ENCODE results near the gene CD300LF. TPM values are rescaled to one million over a fixed set of nuclear protein-coding genes. Genes with fewer than 3 reads are reported as not detected.

The CD300LF gene
- polyA plus RNA-seq, 1 donor (not counting 4 experiments of a cell fraction or from before 2014, with no cell fraction given): not detected

DNA sequence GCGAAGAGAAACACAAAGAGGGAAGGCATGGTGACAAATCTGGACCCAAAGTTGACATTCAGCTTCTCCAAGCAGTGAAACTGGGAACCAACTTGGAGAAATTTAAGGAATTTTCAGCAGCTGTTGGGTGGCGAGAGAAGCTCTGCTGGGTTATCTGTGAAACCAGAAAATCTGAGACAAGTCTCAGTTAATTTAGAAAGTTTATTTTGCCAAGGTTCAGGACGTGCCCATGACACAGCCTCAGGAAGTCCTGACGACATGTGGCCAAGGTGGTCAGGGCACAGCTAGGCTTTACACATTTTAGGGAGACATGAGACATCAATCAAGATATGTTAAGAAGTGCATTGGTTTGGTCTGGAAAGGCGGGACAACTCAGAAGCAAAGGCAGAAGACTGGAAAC is 11.2 kb upstream of the CD300LF start:
- H3K79me2 ChIP-seq (ENCODE audit: control insufficient read depth, insufficient read depth, low read length): no peaks in the 10 kb centered on the region
- FAIRE-seq (no peak), DNase-seq (ENCODE audit: low read depth, low spot score) (no peak)
- TF ChIP-seq CTCF (optimal IDR thresholded peaks at IDR 0.05 in 1 of 3, IDR thresholded peaks at IDR 0.05 in 1 of 3, conservative IDR thresholded peaks at IDR 0.05 in 1 of 3; ENCODE audit: extremely low read depth in 1 of 3, insufficient read depth in 2 of 3, low read length in 3 of 3) (no peak), EZH2 (IDR thresholded peaks at IDR 0.05; ENCODE audit: low read length) (no peak)
- H3K4me1 ChIP-seq (ENCODE audit: control insufficient read depth, extremely low read depth, insufficient read depth, low read length): no peaks in the 10 kb centered on the region
- H3K36me3 ChIP-seq (ENCODE audit: control insufficient read depth in 2 of 2, extremely low read depth in 1 of 2, insufficient read depth in 2 of 2, low read length in 2 of 2): no peaks in the 10 kb centered on the region
- dilution Hi-C loops (cut with MboI; ENCODE audit: extremely low pct_ligation_motif_present, low sequenced_read_pairs): no loop called here
- no peaks in the 10 kb centered on the region for H3K9me1 ChIP-seq (ENCODE audit: control insufficient read depth, extremely low read depth, insufficient read depth, low read length)
- H3K4me3 ChIP-seq (ENCODE audit: control insufficient read depth in 2 of 3, extremely low read depth in 1 of 3, insufficient read depth in 2 of 3, low read depth in 1 of 3, low read length in 3 of 3): no peak overlapping the region
- H3K27me3 ChIP-seq (ENCODE audit: control insufficient read depth, extremely low read depth, insufficient read depth, low read length): no peaks in the 10 kb centered on the region
- no peak overlapping the region for H3K4me2 ChIP-seq (ENCODE audit: control insufficient read depth, extremely low read depth, insufficient read depth, low read depth, low read length)
- no peak overlapping the region for H3K27ac ChIP-seq (ENCODE audit: control insufficient read depth, insufficient read depth, low read length)
- no peaks in the 10 kb centered on the region for H4K20me1 ChIP-seq (ENCODE audit: control insufficient read depth, extremely low read depth, insufficient read depth, low read length)
- H3K9ac ChIP-seq (ENCODE audit: control insufficient read depth, extremely low read depth, insufficient read depth, low read length): no peak overlapping the region
- no peak overlapping the region for H2AFZ ChIP-seq (ENCODE audit: control insufficient read depth, low read length)
- H3K9me3 ChIP-seq (ENCODE audit: control insufficient read depth, low read depth, low read length): no peaks in the 10 kb centered on the region

DNA sequence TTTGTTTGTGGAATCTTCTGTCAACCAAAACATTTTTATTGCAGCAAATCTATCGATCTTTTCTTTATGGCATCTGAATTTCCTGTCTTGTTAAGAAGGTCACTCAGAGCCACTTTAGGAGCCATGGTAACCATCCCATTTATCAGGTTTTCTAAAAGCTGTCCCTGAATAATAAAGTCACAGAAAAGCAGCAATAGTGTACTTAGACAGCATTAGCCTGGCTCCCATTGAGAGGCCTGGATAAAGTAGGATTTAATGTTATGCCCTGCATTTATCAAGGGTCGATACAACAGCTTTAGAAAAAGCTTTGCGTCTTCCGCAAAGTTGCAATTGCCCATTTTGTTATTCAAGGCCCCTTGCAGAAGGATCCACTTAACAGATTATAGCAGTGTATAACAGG is 10.1 kb upstream of the CD300LF start:
- dilution Hi-C loops (cut with MboI; ENCODE audit: extremely low pct_ligation_motif_present, low sequenced_read_pairs): no loop called here
- Histone ChIP-seq H3K4me2 (ENCODE audit: control insufficient read depth, extremely low read depth, insufficient read depth, low read depth, low read length) (no peak overlapping the region), H3K27ac (ENCODE audit: control insufficient read depth, insufficient read depth, low read length) (no peak overlapping the region), H3K27me3 (ENCODE audit: control insufficient read depth, extremely low read depth, insufficient read depth, low read length) (no peaks in the 10 kb centered on the region), H3K9me3 (ENCODE audit: control insufficient read depth, low read depth, low read length) (no peaks in the 10 kb centered on the region), H3K79me2 (ENCODE audit: control insufficient read depth, insufficient read depth, low read length) (no peaks in the 10 kb centered on the region), H2AFZ (ENCODE audit: control insufficient read depth, low read length) (no peak overlapping the region), H4K20me1 (ENCODE audit: control insufficient read depth, extremely low read depth, insufficient read depth, low read length) (no peaks in the 10 kb centered on the region), H3K4me3 (ENCODE audit: control insufficient read depth in 2 of 3, extremely low read depth in 1 of 3, insufficient read depth in 2 of 3, low read depth in 1 of 3, low read length in 3 of 3) (no peak overlapping the region), H3K36me3 (ENCODE audit: control insufficient read depth in 2 of 2, extremely low read depth in 1 of 2, insufficient read depth in 2 of 2, low read length in 2 of 2) (no peaks in the 10 kb centered on the region), H3K9me1 (ENCODE audit: control insufficient read depth, extremely low read depth, insufficient read depth, low read length) (no peaks in the 10 kb centered on the region), H3K4me1 (ENCODE audit: control insufficient read depth, extremely low read depth, insufficient read depth, low read length) (no peaks in the 10 kb centered on the region), H3K9ac (ENCODE audit: control insufficient read depth, extremely low read depth, insufficient read depth, low read length) (no peak overlapping the region)
- DNase-seq (ENCODE audit: low read depth, low spot score) (no peak), FAIRE-seq (no peak)
- no peak for TF ChIP-seq CTCF (optimal IDR thresholded peaks at IDR 0.05 in 1 of 3, IDR thresholded peaks at IDR 0.05 in 1 of 3, conservative IDR thresholded peaks at IDR 0.05 in 1 of 3; ENCODE audit: extremely low read depth in 1 of 3, insufficient read depth in 2 of 3, low read length in 3 of 3)
- TF ChIP-seq EZH2 (IDR thresholded peaks at IDR 0.05; ENCODE audit: low read length): no peak

Data from keratinocyte (primary cell).